ENCODE results near the gene POU2F2.
"Not testable (repeated sequence)": the region's sequence is repeated elsewhere in the genome, so short reads cannot be mapped to it uniquely, and the experiment has no call there.

Gene POU2F2

GRCh38 chr19:42053037-42053935 is 79.0 kb downstream of the POU2F2 start:
- no peak for DNase-seq

DNA sequence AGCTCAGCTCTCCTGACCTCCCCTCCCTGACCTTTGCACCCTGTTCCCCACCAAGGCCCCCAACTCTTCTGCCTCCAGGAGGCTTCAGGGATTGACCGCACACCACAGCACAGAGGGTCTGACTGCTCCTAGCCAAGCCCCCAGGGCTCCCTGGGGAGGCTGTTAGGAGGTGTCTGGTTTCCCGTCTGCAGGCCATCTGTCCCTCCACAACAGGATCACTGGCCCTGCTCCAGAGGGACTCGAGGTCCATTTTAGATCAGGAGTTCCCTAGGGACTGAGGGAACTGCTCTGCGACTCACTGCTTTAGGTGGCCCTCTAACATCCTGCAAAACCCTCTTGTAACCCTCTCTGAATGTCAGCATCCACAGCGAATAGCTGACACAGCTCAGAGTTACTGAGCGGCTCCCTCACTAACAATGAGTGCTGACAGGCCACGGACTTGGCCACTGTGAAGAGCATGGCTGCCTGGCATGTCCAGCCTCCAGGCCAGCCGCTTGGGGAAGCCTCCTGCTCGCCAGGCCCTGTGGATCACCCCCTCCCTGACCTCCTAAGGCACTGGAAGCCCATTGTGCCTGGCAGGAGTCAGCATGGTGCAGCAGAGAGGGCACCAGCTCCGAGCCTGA is 79.9 kb downstream of the POU2F2 start:
- no peak for DNase-seq

DNA sequence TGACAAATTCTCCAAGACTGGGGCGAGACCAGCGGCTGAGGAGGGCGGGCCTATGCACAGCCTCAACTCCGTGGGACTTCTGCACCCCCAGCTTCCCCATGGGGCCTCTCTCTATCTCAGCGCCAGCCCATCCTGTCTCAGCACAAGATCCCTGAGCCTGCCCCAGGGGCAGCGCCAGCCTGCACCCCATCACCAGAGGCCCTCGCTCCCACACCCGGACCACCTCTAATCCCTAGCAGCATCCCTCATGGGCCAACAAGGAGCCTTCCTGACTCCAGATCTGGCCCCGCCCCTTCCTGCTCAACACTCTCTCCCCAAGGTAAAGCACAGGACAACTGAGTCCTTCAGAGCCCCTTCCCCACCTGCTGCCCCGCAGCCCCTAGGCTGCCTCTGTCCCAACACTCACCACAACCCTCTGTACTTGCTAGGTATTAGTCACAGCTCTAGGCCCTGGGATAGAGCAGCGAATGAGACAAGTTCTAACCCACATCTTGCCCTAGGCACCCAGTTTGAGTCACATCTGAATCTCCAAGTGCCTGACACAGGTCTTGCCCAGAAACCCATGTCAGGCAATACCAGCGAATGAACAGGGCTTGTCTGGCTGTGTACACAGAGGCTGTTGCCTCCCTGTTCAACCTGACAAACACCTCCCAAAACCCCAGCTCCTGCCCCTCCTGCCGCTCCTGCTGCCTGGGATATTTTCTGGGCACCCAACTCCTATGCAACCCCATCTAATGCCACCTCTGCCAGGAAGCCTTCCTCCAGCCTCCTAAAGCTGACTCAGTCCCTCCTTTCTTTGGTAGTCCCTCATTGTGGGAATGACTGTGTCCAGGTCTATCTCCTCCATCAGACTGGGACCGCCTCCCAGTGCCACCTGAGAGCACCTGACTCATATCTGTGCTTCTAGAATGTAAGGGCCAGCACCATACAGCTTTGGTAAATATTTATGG is 80.8 kb downstream of the POU2F2 start:
- no peak for DNase-seq

DNA sequence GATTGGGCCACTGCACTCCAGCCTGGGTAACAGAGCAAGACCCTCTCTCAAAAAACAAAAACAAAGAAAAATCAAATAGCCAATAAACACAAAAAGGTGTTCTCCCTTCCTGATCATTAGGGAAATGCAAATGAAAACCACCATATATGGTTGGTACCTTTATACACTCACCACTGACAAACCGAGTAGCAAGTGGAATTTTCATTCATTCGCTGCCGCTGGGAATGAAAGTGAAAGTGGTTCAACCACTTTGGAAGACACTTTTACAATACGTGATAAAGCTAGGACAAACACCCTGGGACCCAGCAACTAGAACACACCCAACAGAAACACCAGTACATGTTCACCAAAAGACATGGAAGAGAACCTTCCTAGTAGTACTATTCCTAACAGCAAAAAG is 83.3 kb downstream of the POU2F2 start:
- DNase-seq, result no peak

GRCh38 chr19:42045575-42045974 is 86.7 kb downstream of the POU2F2 start:
- DNase-seq, result no peak

- DNase-seq, result no peak
Observed at GRCh38 chr19:42042455-42043170, 89.6 kb downstream of the POU2F2 start.

DNA sequence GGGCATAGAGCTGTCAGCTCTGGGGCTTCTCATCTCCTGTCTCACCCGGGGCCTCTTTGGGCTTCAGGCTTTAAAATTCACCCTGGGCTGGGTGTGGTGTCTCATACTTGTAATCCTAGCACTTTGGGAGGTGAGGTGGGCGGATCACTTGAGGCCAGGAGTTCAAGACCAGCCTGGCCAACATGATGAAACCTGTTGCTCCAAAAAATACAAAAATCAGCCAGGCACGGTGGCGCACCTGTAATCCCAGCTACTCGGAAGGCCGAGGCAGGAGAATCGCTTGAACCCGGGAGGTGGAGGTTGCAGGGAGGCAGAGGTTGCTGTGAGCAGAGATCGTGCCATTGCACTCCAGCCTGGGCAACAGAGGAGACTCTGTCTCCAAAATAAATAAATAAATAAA is 91.8 kb downstream of the POU2F2 start:
- DNase-seq, result not testable (repeated sequence)

DNA sequence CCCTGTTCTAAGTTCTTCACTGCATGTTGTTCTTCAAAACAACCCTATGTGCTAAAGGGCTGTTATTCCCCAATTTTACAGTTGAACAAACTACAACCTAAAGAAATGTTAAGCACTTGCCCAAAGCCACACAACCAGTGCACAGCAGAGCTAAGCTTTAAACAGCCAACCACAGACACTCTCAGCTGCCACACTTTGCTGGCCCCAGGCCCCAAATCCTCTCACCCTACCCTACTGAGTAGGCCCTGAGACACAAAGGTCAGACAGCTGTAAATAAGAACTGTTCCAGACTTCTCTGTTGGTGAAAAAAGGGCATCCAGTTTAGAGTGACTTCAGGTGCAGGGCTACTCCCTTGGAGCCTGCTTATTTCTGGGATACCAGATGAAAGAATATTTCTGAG is 92.2 kb downstream of the POU2F2 start:
- no peak for DNase-seq

GRCh38 chr19:42038666-42039065 is 93.6 kb downstream of the POU2F2 start:
- no peak for DNase-seq

GRCh38 chr19:42037649-42038048 is 94.6 kb downstream of the POU2F2 start:
- DNase-seq, result no peak
